Activated CD4-positive, alpha-beta T cell treated with anti-CD3 and anti-CD28 coated beads, Interleukin-2, amount 50 U/mL, for 24 hours (primary cell): ENCODE data around the gene GGA3.
A peak's percentile ranks its signal among the peaks of the same experiment; 100 is the strongest.
"Not testable (repeated sequence)": the region's sequence is repeated elsewhere in the genome, so short reads cannot be mapped to it uniquely, and the experiment has no call there.

Source experiments
- DNase-seq, 2 donors: peaks; one replicate each; pipeline ENCODE4 v3.0.0-alpha.2; 2020; ENCODE audit warnings: low read depth in 1 of 2, low spot score in 1 of 2

The GGA3 gene

GRCh38 chr17:75219815-75220214 is 41.6 kb downstream of the GGA3 start:
- no peak for DNase-seq

GRCh38 chr17:75218131-75218530 is 43.3 kb downstream of the GGA3 start:
- no peak for DNase-seq

- DNase-seq: no peak
Measured at GRCh38 chr17:75209061-75209460, 52.3 kb downstream of the GGA3 start.

GRCh38 chr17:75208161-75208560 is 53.2 kb downstream of the GGA3 start:
- DNase-seq: no peak

GRCh38 chr17:75207760-75208159 is 53.6 kb downstream of the GGA3 start:
- DNase-seq: no peak

GRCh38 chr17:75207050-75207407 is 54.4 kb downstream of the GGA3 start:
- not testable (repeated sequence) for DNase-seq

- DNase-seq: no peak
Measured at GRCh38 chr17:75205793-75206163, 55.6 kb downstream of the GGA3 start.

GRCh38 chr17:75205037-75205792 is 56.2 kb downstream of the GGA3 start, which contains the start of gene NUP85:
TSS of gene NUP85 (plus strand) at chr17:75205679. CDS start at chr17:75205762, 83 bp downstream.
- peak; percentile 90 to 93 for DNase-seq

- no peak for DNase-seq
Measured at GRCh38 chr17:75199886-75200618, 61.4 kb downstream of the GGA3 start.

GRCh38 chr17:75194879-75195278 is 66.5 kb downstream of the GGA3 start:
- DNase-seq: no peak

- no peak for DNase-seq
Measured at GRCh38 chr17:75191584-75191983, 69.8 kb downstream of the GGA3 start.

- DNase-seq: no peak
Measured at GRCh38 chr17:75188614-75189013, 72.8 kb downstream of the GGA3 start.
